Duodenal mucosa (tissue), 2 donors: Measurements from ENCODE around the gene PRKAA1.
"Not testable (repeated sequence)": the region's sequence is repeated elsewhere in the genome, so short reads cannot be mapped to it uniquely, and the experiment has no call there.

Source experiments
- H3K27ac ChIP-seq: one replicate; pipeline ENCODE4 v1.7.0; 2013; ENCODE audit warnings: low read depth, low read length
- H3K27me3 ChIP-seq, 2 donors: one replicate each; pipeline ENCODE4 v1.7.0; 2013; ENCODE audit warnings: low read length in 2 of 2, control low read depth in 1 of 2; ENCODE audit not compliant: insufficient read depth in 2 of 2, control insufficient read depth in 1 of 2
- H3K36me3 ChIP-seq, 2 donors: one replicate each; pipeline ENCODE4 v1.7.0; 2013; ENCODE audit warnings: low read length in 2 of 2, control low read depth in 1 of 2; ENCODE audit not compliant: insufficient read depth in 2 of 2, control insufficient read depth in 1 of 2
- H3K4me1 ChIP-seq, 2 donors: one replicate each; pipeline ENCODE4 v1.7.0; 2013; ENCODE audit warnings: low read length in 2 of 2, control low read depth in 1 of 2; ENCODE audit not compliant: insufficient read depth in 2 of 2, control insufficient read depth in 1 of 2
- H3K4me3 ChIP-seq, 2 donors: one replicate each; pipeline ENCODE4 v1.7.0; 2013; ENCODE audit warnings: low read length in 2 of 2, low read depth in 1 of 2
- H3K9ac ChIP-seq, 2 donors: one replicate each; pipeline ENCODE4 v1.7.0; 2013; ENCODE audit warnings: low read length in 2 of 2, low read depth in 1 of 2
- H3K9me3 ChIP-seq, 2 donors: one replicate each; pipeline ENCODE4 v1.7.0; 2013; ENCODE audit warnings: low read length in 2 of 2, control low read depth in 1 of 2; ENCODE audit not compliant: control insufficient read depth in 1 of 2

The PRKAA1 gene

GRCh38 chr5:40794340-40794739 is 3.8 kb downstream of the PRKAA1 start:
- not testable (repeated sequence) for H3K9me3 ChIP-seq, H3K4me3 ChIP-seq, H3K27ac ChIP-seq, H3K9ac ChIP-seq, H3K36me3 ChIP-seq, H3K27me3 ChIP-seq
- H3K4me1 ChIP-seq: peaks cover 20 to 35% of the 10 kb centered on the region in 2 donors

- H3K27ac ChIP-seq, H3K4me3 ChIP-seq, H3K9ac ChIP-seq, H3K36me3 ChIP-seq, H3K27me3 ChIP-seq, H3K9me3 ChIP-seq: not testable (repeated sequence)
- H3K4me1 ChIP-seq: peaks cover 24 to 37% of the 10 kb centered on the region in 2 donors
Measured at GRCh38 chr5:40792691-40793090, 5.5 kb downstream of the PRKAA1 start.

- H3K27ac ChIP-seq: no peak overlapping the region
- H3K36me3 ChIP-seq: no peaks in the 10 kb centered on the region
- H3K4me1 ChIP-seq: peaks cover 18 to 40% of the 10 kb centered on the region in 2 donors
- peaks cover 0 to 3% of the 10 kb centered on the region in 2 donors for H3K9me3 ChIP-seq
- no peaks in the 10 kb centered on the region for H3K27me3 ChIP-seq
- no peak overlapping the region for H3K9ac ChIP-seq
- peak overlapping the region in 1 of 2 donors; percentile 27 for H3K4me3 ChIP-seq
Measured at GRCh38 chr5:40791715-40792139, 6.4 kb downstream of the PRKAA1 start.

- Histone ChIP-seq H3K27ac (no peak overlapping the region), H3K4me1 (peaks cover 11 to 36% of the 10 kb centered on the region in 2 donors)
Measured at GRCh38 chr5:40790947-40791593, 7.1 kb downstream of the PRKAA1 start.

GRCh38 chr5:40788941-40789340 is 9.2 kb downstream of the PRKAA1 start:
- H3K4me1 ChIP-seq: peaks cover 17 to 40% of the 10 kb centered on the region in 2 donors
- not testable (repeated sequence) for H3K27me3 ChIP-seq, H3K27ac ChIP-seq, H3K36me3 ChIP-seq, H3K9me3 ChIP-seq, H3K4me3 ChIP-seq, H3K9ac ChIP-seq

More at GRCh38 chr5:40790947-40791593, 7.1 kb downstream of the PRKAA1 start:
- Histone ChIP-seq H3K27me3 (no peaks in the 10 kb centered on the region), H3K36me3 (no peaks in the 10 kb centered on the region), H3K9ac (no peak overlapping the region), H3K9me3 (peaks cover 0 to 3% of the 10 kb centered on the region in 2 donors), H3K4me3 (peak overlapping the region in 1 of 2 donors; percentile 27)

GRCh38 chr5:40787986-40788385 is 10.2 kb downstream of the PRKAA1 start:
- Histone ChIP-seq H3K9ac (no peak overlapping the region), H3K27me3 (no peaks in the 10 kb centered on the region), H3K4me1 (peaks cover 17 to 44% of the 10 kb centered on the region in 2 donors), H3K9me3 (peaks cover 0 to 3% of the 10 kb centered on the region in 2 donors), H3K36me3 (no peaks in the 10 kb centered on the region), H3K27ac (no peak overlapping the region), H3K4me3 (no peak overlapping the region)

GRCh38 chr5:40786664-40787063 is 11.5 kb downstream of the PRKAA1 start:
- not testable (repeated sequence) for H3K9ac ChIP-seq, H3K9me3 ChIP-seq, H3K36me3 ChIP-seq, H3K27ac ChIP-seq, H3K4me3 ChIP-seq, H3K27me3 ChIP-seq
- H3K4me1 ChIP-seq: peaks cover 17 to 37% of the 10 kb centered on the region in 2 donors

GRCh38 chr5:40784916-40785315 is 13.3 kb downstream of the PRKAA1 start:
- Histone ChIP-seq H3K4me1 (peaks cover 13 to 26% of the 10 kb centered on the region in 2 donors), H3K27ac (no peak overlapping the region), H3K36me3 (no peaks in the 10 kb centered on the region), H3K9ac (no peak overlapping the region), H3K27me3 (no peaks in the 10 kb centered on the region), H3K4me3 (peak overlapping the region in 1 of 2 donors; percentile 17), H3K9me3 (peaks cover 0 to 3% of the 10 kb centered on the region in 2 donors)

GRCh38 chr5:40784027-40784653 is 14.0 kb downstream of the PRKAA1 start:
- H3K4me1 ChIP-seq: peaks cover 11 to 25% of the 10 kb centered on the region in 2 donors
- no peak overlapping the region for H3K27ac ChIP-seq
- H3K9ac ChIP-seq: no peak overlapping the region
- H3K4me3 ChIP-seq: peak overlapping the region; percentile 17 to 26
- H3K9me3 ChIP-seq: peaks cover 0 to 3% of the 10 kb centered on the region in 2 donors
- H3K36me3 ChIP-seq: no peaks in the 10 kb centered on the region
- H3K27me3 ChIP-seq: no peaks in the 10 kb centered on the region

GRCh38 chr5:40781843-40782409 is 16.2 kb downstream of the PRKAA1 start:
- Histone ChIP-seq H3K27ac (no peak overlapping the region), H3K36me3 (no peaks in the 10 kb centered on the region), H3K9ac (no peak overlapping the region), H3K9me3 (no peaks in the 10 kb centered on the region), H3K27me3 (no peaks in the 10 kb centered on the region), H3K4me3 (no peak overlapping the region), H3K4me1 (peaks cover 9 to 20% of the 10 kb centered on the region in 2 donors)
